HG02588 (cell line): ENCODE data around the gene SDC3.
"Not testable (repeated sequence)": the region's sequence is repeated elsewhere in the genome, so short reads cannot be mapped to it uniquely, and the experiment has no call there.

Experiments
- ATAC-seq: cut with Tn5 transposase; IDR thresholded peaks from one replicate; pipeline ENCODE4 v1.9.1; 2021; ENCODE audit warnings: mild to moderate bottlenecking, moderate library complexity; ENCODE audit not compliant: unreplicated experiment

The SDC3 gene

DNA sequence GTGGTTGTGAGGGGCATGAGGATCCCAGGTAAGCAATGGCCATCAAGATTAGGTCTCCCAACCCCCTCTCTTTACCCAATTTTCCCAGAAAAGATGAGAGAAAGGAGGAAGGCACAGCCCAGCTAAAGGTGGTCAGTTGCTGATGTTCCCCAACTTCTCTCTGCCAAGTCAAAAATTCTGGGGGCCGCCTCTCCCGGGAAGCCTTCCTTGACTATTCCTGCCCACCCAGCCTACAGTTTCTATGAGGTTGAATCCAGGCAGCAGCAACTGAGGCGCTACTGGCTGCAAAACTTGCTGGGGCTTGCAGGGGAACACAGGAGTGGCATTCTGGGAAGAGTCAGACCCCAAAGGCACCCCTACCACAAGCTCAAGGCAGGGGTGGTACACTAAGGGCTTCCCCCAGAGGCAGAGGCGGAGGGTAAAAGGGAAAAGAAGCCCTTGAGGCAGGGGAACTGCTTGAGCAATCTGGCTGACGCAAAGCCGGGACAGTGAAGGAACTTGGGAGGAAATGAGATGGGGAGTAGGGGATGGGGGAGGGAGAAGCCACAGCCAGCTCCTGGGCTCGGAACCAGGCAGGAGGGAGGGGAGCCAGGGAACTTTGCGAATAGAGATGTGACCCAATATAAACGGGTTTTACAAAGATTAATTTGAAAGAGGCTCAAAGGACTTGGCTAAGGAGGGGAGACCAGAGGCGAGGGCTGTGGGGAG is 31.2 kb downstream of the SDC3 start:
- no peak for ATAC-seq

DNA sequence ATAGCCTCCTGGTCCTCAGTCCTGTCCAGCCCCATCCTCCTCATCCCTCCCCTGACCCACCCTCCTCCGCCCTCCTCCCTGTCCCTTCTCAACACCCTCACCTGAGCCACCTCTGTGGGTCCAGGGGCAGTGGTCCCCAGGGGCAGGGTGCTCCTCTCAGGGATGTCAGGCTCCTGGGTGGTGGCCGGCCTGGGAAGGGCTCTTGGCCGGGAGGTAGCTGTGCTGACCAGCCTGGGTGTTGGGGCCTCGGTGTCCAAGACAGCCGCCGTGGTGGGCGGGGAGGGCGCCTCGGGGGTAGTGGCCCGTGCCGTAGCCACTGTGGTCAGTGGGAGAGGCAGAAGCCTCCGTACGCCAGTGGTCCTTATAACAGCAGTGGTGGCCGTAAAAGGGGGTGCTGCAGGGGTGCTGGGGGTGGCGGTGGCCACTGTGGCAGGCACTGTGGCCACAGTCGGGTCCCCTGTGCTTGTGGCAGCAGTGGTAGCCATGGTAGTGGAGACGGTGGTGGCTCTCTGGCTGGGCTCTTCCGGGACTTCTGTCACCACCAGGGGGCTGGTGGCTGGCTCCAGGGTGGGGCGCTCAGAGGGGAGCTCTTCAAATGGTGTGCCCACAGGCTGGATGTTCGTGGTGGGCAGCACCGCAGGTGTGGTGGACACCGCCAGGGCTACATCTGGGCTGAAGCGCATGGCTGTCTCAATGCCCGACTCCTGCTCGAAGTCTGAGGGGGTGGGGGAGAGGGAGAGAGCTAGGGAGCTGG is 31.9 kb downstream of the SDC3 start:
- no peak for ATAC-seq

DNA sequence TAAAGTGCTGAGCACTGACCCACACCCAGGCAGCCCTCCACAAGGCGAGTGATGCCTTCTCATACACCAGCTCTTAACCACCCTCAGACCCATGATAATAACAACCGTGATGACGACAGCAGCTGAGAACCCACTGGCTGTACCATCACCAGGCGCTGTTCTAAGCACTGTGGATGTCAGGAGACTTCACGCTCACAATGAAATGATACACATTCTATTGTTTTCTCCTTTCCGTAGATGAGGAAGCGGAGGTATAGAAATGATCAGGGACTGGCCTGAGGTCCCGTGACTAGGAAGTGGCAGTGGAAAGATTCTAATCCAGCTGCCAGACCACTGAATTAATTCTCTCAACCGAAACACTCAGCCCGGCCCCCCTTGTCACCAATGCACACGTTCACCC is 32.6 kb downstream of the SDC3 start:
- no peak for ATAC-seq

DNA sequence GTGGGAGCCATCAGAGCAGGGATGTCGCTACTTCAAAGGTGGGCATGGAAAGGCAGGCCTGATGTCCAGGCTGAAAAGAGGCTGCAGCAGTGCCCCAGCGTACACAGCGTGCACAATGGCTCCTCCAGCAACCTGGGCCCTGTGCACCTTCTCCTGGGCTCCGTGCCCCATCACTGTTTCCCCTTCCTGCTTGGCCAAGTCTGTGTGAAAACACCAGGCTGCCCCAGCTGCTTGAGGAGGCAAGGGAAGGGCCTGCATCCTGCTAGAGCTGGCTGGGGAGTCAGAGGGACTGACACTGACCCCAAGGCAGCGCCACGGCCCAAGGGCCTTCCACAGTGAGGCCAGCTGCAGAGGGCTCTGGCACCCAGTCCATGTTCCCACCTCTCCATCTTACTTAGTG is 33.4 kb downstream of the SDC3 start:
- ATAC-seq, result no peak

DNA sequence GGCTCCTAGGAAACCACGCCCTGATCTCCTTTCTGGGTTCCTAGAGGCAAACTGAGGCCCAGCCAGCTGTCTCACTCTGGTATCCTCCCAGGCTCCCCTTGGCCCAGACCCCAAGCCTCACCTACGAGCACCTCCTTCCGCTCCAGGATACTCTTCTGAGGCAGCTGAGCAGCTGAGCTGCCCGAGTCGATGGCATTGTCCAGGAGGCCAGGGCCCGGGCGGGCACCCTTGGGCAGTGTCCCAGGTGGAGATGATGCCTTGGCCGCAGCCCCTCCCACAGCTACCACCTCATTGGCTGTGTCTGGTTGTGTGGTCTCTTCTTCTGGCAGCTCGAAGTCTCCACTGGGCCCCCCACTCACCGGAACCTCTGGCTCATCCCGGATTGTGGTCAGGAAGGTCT is 34.4 kb downstream of the SDC3 start:
- no peak for ATAC-seq

DNA sequence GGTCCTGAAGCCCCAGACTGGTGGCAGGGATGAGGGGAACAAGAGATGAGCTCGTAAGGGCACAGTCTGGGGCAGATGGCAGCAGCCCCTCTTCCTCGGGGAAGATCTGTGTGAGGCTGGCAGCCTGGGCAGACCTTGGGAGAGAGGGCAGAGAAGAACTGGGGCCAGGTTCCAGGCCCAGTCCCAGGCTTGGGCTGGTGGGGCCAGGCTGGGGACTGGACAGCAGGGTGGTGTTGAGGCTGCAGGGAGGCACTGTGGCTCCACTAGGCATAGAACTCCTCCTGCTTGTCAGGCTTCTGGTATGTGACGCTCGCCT is 35.7 kb downstream of the SDC3 start:
- ATAC-seq, result no peak

DNA sequence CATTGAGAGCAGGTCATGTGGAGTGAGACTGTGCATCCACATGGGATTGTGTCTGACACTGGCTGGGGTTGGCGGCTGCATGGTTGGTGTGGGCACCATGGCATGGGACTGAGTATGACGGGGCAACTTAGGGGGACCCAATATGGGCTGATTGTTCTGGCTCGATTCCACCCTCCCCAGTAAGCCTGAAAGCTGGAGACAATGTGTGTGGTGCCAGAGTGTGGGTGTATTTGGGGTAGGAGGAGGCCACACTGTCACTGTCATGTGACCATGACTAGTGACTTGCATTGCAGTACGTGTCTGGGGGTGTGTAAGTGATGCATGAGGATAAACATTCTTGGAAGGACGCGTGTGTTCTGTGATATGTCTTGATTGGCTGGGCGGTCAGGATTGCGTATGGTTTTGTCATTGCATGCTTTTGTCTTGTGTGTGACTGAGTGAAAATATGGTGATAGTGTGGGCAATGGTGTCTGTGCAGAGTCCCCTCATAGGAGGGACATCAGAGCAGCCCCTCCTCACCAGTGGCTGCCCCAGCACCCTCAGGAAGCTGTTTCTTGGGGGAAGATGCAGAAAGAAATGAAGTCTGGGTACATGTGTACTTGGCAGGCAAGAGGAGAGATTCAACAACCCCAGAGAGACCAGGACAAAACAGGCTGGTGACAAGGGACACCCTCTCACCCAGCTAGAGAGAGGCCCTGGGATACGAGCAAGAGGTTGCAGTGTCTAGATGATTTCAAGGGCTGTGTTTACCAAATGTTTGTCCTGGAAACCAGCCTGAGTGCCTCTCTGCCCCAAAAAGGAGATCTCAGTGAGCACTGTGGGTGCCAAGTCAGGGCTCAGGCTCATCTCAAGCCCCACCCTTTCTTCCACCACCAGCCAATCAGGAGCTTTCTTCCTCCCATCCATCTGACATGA is 36.3 kb downstream of the SDC3 start:
- ATAC-seq, result no peak

DNA sequence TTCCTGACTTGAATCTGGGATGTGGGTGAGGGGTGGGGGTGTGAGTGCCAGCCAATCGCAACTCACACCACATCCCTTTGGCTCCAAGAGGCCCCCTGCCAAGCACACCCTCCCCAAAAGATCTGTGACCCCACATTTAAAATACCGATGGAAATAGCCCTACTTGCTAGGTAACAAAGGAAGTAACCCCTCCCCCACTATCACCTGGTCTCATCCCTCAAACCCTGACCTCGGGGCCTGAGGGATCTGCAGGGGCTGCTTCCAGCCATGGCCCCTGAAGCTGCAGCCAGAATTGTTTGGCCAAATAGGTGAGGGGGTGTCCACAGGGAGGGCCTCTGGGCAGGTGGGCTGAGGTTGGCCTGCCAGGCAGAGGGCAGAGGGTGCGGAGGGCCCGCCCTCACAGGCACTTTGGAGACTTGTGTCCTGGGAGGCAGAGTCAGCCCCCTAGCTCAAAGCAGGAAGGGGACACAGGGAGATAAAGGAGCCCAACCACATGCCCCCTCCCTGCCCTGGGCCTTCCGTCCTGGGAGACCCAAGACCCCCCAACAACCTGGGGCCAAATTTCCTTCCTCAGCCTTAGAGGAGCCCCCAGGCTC is 37.2 kb downstream of the SDC3 start:
- no peak for ATAC-seq

DNA sequence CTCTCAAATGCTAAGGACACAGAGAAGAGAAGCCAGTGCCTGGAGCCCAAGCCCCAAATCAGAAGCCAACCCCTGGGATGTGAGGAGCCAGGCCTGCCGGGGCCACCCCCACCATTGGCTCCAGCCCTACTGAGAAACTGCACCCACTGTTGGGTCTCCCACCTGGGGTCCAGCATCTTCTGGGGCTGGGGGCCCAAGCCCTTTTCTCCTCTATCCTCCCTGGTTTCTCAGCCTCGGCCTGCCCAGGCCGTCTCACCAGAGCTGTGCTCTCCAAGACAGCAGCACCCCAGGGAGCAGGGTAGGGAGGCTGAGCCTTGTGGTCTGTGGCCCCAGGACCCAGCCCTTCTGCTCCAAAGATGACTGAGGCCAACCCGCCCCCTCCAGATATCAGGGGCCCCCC is 37.9 kb downstream of the SDC3 start:
- ATAC-seq, result no peak

DNA sequence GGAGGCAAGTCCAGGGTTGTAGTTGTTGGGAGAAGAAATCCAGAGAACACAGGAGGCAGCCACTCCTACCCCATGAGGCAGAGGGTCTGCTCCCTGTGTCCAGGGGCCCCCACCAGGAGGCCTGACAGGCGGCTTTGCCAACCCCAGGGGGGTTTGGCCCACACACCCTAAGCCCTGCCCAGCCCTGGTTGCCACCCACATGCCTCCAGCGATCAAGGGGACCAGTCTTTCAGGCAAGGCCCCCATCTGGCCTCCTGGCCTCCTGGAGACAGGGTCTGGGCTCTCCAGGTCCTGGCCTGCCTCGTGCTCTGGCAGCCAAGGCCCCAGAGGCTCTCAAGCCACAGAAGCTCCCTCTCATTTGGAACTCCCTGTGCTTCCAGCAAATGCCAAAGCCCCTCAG is 38.5 kb downstream of the SDC3 start:
- ATAC-seq, result no peak

DNA sequence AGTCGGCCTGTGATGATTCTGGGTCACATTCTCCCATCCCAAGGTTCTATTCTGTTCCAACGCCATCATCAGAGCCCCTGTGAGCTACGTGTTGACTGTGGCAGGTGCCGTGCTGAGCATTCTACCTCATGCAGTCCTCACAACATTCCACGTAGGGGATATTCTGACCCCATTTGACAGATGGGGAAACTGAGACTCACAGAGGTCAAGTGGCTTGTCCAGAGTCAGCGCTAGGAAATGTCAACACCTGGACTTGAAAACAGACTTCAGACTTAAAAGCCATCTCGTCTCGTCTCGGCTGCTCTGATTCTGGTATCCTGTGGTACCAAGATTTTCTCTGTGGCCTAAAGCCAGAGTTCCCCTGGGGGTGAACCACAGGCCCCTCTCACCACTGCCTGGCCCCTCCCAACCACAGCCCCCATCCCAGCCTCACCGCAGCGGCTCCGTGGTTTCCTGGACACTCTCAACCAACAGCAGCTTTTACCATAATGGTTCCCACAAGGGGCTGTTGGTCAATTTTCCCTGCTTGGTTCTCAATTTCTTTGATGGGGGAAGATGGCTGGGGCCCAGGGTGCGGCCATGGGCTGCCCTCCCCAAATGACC is 39.6 kb downstream of the SDC3 start:
- ATAC-seq, result peak; percentile 53

DNA sequence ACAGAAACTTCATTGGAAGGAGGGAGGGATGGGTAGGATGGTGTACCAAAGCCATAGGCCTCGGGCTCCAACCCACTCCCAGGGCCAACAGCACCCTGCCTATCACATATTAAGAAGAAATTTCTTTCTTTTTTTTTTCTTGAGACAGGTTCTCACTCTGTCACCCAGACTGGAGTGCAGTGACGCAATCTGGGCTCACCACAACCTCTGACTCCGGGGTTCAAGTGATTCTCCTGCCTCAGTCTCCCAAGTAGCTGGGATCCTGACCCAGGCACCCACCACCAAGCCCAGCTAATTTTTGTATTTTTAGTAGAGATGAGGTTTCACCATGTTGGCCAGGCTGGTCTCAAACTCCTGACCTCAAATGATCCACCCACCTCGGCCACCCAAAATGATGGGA is 40.5 kb downstream of the SDC3 start:
- ATAC-seq, result not testable (repeated sequence)

DNA sequence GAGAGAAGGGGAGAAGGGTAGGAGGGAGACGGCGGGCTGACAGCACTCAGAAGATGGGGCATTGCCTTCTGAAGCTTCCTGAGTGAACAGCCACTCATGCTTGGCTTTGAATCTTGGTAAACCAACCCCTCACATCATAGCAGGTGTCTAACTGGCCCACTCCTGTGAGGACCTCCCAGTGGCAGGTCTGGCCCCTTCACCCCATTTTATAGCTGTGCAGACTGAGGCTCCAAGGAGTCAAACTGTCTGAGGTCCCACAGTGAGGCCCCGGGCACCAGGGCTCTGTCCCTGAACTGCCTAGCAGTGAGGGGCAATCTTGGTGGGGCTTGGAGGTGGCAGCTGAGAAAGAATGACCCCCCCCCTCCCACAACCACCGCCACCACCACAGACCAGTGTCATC is 41.0 kb downstream of the SDC3 start:
- no peak for ATAC-seq

DNA sequence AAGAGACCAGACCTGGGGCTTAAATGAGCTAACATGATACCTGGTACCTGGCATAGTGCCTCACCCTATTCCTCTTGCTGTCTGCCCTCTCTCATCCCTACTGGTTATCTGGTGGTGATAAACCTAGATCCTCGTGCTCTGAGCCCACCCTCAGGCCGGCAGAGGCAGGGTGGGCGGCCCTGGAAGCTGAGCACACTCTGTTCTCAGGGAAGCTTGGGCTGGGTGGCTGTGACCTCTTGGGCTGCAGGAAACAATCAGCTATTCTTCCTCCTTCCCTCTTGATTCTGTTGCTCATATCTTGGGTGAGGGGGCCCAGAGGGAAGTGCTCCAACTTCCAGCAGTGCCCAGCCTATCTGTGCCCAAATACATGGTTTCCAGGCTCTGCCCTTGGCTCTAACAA is 42.0 kb downstream of the SDC3 start:
- no peak for ATAC-seq

DNA sequence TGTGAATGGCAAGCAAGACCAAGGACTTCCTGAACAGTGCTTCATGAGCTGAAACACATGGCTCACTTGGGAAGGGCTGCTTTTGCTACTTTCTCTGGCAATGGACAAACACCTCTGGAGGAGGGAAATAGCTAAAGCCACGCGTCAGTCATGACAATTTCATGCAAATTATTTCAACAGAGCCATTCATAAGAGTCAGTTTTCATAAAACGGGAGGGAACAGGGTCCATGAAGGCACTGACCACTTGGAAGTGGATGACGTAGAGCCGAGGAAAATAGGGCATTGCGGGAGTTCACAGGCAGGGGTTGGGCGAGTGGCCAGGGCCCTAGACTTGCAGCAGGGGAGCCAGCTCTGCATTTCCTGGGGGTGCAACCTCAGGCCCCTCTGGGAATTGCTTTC is 43.9 kb downstream of the SDC3 start:
- ATAC-seq, result no peak

DNA sequence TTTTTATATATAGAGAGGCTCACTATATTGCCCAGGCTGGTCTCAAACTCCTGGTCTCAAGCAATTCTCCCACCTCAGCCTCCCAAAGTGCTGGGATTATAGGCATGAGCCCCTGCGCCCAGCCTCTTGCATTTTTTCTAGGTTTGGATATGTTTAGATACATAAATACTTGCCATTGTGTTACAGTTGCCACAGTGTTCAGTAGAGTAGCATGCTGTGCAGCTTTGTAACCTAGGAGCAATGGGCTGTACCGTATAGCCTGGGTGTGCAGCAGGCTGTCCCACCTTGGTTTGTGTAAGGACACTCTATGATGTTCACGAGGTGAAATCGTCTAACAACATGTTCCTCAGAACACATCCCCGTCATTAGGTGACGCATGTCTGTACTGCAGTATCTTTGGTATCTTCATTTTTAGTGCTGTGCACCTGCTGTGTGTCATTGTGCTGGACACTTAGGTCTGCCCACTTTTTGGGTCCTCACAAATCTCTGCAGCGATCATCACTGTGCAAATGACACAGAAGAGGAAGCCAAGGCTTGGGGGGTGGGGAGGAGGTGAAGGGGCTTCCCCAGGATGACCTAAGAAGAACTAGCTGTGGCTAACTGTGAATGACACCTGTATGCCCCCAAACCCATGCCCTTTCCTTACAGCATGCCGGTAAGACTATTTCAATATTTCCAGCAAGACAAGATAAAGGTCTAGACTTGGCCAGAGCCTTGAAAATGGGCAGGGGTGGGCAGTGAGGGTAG is 44.5 kb downstream of the SDC3 start:
- ATAC-seq, result no peak

DNA sequence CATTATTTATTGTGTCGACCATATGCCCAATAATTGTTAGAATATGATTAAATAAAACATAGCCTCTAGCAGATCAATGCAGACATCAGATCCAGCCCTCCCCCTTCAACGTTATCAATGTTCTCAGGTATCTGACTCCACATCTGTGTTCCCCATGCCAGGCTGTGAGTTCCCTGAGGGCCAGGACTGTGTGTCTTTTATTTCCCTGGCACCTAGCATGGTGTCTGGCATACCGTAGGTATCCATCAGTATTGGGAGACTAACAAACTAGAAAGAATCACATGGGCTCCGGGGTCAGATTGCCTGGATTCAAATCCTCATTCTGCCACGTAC is 48.3 kb downstream of the SDC3 start:
- no peak for ATAC-seq

DNA sequence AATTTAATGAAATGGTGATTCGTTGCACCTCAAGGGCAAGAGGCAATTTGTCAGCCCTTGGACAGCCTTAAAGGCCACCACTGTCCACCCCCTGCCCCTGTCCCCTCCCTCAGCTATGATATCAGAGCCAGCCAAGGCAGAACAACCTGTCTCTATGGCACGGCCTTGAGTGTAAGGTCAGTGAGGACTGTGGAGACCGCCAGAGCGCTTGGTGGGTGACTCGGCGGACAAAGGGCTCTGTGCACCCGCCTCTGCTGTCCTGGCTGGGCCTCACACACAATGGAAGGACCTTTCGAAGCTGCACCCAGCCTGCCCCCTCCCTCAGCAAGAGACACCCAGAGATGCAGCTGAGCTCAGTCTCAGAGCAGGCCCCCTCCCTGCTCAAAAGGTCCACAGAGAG is 50.6 kb downstream of the SDC3 start:
- ATAC-seq, result no peak

DNA sequence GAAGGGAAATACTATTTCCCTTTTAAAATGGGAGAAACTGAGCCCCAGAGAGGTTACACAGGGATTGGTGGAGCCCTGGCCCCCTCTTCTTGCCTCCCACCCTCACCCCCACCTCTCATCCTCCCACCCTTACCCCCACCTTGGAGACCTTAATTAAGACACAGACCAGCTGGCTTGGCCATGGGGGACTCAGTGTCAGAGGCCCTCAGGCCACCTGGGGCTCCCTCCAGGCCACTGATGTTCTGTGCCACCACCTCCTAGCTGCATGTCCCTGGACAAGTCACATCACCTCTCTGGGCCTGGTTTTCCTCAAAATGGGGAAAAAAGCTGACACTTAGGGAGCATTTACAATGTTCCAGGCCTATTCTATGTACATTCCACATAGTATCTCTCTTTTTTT is 51.5 kb downstream of the SDC3 start:
- no peak for ATAC-seq

DNA sequence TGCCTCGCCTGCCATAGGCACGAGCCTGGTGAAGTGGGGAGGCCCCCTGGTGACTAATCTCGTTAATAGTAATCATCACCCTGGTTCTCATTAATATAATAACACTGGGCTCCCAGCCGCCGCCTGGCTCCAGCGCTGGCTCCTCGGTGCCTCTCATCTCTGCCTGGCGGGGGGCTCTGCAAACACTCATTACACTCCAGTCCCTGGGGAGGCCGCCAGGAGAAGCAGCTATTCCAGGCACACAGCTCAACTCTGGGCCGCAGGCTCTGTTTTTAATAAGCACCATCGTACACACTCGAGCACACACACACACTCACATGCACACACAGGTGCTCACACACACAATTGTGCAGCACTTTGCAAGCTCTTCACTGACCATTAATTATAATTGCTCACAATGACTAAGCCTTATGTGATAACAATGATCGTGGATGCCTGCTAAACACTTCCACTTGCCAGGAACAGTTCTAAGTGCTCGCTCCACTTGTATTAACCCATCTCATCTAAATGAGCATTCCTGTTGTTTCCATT is 52.2 kb downstream of the SDC3 start:
- no peak for ATAC-seq
